Osteocyte (in vitro differentiated cells): ENCODE results near the gene DNM3. TPM values are rescaled to one million over a fixed set of nuclear protein-coding genes. Genes with fewer than 3 reads are reported as not detected.

Source experiments
- DNase-seq: peaks from one replicate; pipeline ENCODE4 v3.0.0; 2021; ENCODE audit warnings: mixed read lengths; ENCODE audit not compliant: unreplicated experiment; ENCODE audit errors: extremely low spot score
- H3K27ac Mint-ChIP-seq: one replicate; pipeline ENCODE4 v1.8.0; 2021; ENCODE audit warnings: mild to moderate bottlenecking, mixed read lengths; ENCODE audit not compliant: unreplicated experiment
- H3K27me3 Mint-ChIP-seq: one replicate; pipeline ENCODE4 v1.8.0; 2021; ENCODE audit warnings: mixed read lengths; ENCODE audit not compliant: unreplicated experiment
- H3K36me3 Mint-ChIP-seq: one replicate; pipeline ENCODE4 v1.8.0; 2021; ENCODE audit warnings: mixed read lengths; ENCODE audit not compliant: unreplicated experiment
- H3K4me1 Mint-ChIP-seq: one replicate; pipeline ENCODE4 v1.8.0; 2021; ENCODE audit warnings: mixed read lengths; ENCODE audit not compliant: unreplicated experiment
- H3K4me3 Mint-ChIP-seq: one replicate; pipeline ENCODE4 v1.8.0; 2021; ENCODE audit warnings: mild to moderate bottlenecking, moderate library complexity, mixed read lengths; ENCODE audit not compliant: unreplicated experiment
- H3K9me3 Mint-ChIP-seq: one replicate; pipeline ENCODE4 v1.8.0; 2021; ENCODE audit warnings: mixed read lengths; ENCODE audit not compliant: unreplicated experiment
- CTCF ChIP-seq: fragments of 200-600 bp; sonication (generic); IDR thresholded peaks from 2 replicates; pipeline ENCODE4 v1.5.0; 2021; ENCODE audit warnings: antibody characterized with exemption, mild to moderate bottlenecking, moderate library complexity
- total RNA-seq: library from RNA; stranded (reverse); gene quantifications from 2 replicates; pipeline ENCODE4 v1.2.1, GENCODE V29; 2021

DNM3 gene
- total RNA-seq, 1 donor from 2014 or later, result 3.7 TPM

- Mint-ChIP-seq H3K27ac (no peak overlapping the region), H3K4me1 (no peaks in the 10 kb centered on the region), H3K36me3 (no peaks in the 10 kb centered on the region), H3K4me3 (no peak overlapping the region), H3K27me3 (no peaks in the 10 kb centered on the region), H3K9me3 (no peaks in the 10 kb centered on the region)
- no peak for TF ChIP-seq CTCF
- DNase-seq, result no peak
Observed at GRCh38 chr1:172230526-172230925, 389.2 kb downstream of the DNM3 start.

- no peaks in the 10 kb centered on the region for H3K9me3 Mint-ChIP-seq
- peaks cover 4% of the 10 kb centered on the region for H3K4me1 Mint-ChIP-seq
- DNase-seq, result no peak
- no peaks in the 10 kb centered on the region for H3K36me3 Mint-ChIP-seq
- H3K27me3 Mint-ChIP-seq, result no peaks in the 10 kb centered on the region
- H3K4me3 Mint-ChIP-seq, result no peak overlapping the region
- H3K27ac Mint-ChIP-seq, result no peak overlapping the region
- TF ChIP-seq CTCF, result no peak
Observed at GRCh38 chr1:172236958-172237357, 395.7 kb downstream of the DNM3 start.

GRCh38 chr1:172238158-172238557 lies 396.9 kb downstream of the DNM3 start:
- peaks cover 4% of the 10 kb centered on the region for H3K4me1 Mint-ChIP-seq
- no peak overlapping the region for H3K4me3 Mint-ChIP-seq
- no peaks in the 10 kb centered on the region for H3K36me3 Mint-ChIP-seq
- H3K27ac Mint-ChIP-seq, result no peak overlapping the region
- no peaks in the 10 kb centered on the region for H3K9me3 Mint-ChIP-seq
- no peak for TF ChIP-seq CTCF
- no peak for DNase-seq
- H3K27me3 Mint-ChIP-seq, result no peaks in the 10 kb centered on the region

GRCh38 chr1:172238965-172239364 lies 397.7 kb downstream of the DNM3 start:
- DNase-seq, result no peak
- Mint-ChIP-seq H3K27me3 (no peaks in the 10 kb centered on the region), H3K4me1 (peaks cover 4% of the 10 kb centered on the region), H3K9me3 (no peaks in the 10 kb centered on the region), H3K36me3 (no peaks in the 10 kb centered on the region), H3K4me3 (no peak overlapping the region), H3K27ac (no peak overlapping the region)
- no peak for TF ChIP-seq CTCF

GRCh38 chr1:172239901-172240300 lies 398.6 kb downstream of the DNM3 start:
- Mint-ChIP-seq H3K9me3 (no peaks in the 10 kb centered on the region), H3K4me3 (no peak overlapping the region), H3K27ac (no peak overlapping the region), H3K4me1 (peaks cover 4% of the 10 kb centered on the region), H3K36me3 (no peaks in the 10 kb centered on the region), H3K27me3 (no peaks in the 10 kb centered on the region)
- no peak for TF ChIP-seq CTCF
- no peak for DNase-seq
